Measurements from ENCODE around the gene PNP.

PNP gene

DNA sequence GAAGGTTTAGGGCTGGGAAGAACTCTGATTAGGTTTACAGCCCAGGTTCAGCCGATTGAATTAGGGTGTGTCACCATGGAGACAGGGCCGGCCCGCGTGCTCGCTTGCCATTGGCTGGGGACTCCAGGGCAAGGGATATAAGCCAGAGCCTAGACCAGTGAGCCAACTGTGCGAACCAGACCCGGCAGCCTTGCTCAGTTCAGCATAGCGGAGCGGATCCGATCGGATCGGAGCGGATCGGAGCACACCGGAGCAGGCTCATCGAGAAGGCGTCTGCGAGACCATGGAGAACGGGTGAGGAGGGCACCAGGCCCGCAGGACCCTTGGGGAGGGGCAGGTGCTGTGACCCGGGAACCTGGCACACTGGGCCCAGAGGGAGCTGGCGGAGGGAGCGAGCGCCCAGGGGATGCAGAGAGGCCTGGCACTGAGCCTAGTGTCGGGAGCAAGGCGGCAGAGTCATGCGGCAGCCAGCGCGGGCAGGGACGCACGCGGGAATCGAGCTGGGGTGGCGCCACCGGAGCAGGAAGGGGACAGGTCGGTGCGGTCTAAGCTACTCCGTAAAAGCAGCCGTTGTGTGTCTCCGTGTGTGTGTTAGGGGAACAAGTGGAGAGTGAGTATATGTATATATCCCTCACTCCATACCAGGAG, at the start of gene PNP:
TSS of gene PNP (plus strand) at position 165 of the 648 bp plus-strand sequence. CDS start at position 284, 119 bp downstream.
- no peaks in the 10 kb centered on the region for H3K36me3 ChIP-seq (replicated peaks; ENCODE audit: insufficient read depth, low read length)
- H4K20me1 ChIP-seq (ENCODE audit: insufficient read depth, low read length) = no peaks in the 10 kb centered on the region
- H3K4me2 ChIP-seq (ENCODE audit: low read depth, low read length) = peak within 1 kb of the TSS; percentile 85
- peak within 1 kb of the TSS; percentile 83 for H3K9ac ChIP-seq (ENCODE audit: low read length)
- peaks cover 36% of the 10 kb centered on the region for H3K79me2 ChIP-seq (ENCODE audit: low read length)
- H3K4me1 ChIP-seq (ENCODE audit: low read length) = peaks cover 4% of the 10 kb centered on the region; the same call in 1 of the 2 replicates
- H3K27me3 ChIP-seq (replicated peaks; ENCODE audit: insufficient read depth, low read length) = no peaks in the 10 kb centered on the region
- no peak for TF ChIP-seq EZH2phosphoT487 (IDR thresholded peaks at IDR 0.05; ENCODE audit: low read length)
- TF ChIP-seq, protein P1, sequence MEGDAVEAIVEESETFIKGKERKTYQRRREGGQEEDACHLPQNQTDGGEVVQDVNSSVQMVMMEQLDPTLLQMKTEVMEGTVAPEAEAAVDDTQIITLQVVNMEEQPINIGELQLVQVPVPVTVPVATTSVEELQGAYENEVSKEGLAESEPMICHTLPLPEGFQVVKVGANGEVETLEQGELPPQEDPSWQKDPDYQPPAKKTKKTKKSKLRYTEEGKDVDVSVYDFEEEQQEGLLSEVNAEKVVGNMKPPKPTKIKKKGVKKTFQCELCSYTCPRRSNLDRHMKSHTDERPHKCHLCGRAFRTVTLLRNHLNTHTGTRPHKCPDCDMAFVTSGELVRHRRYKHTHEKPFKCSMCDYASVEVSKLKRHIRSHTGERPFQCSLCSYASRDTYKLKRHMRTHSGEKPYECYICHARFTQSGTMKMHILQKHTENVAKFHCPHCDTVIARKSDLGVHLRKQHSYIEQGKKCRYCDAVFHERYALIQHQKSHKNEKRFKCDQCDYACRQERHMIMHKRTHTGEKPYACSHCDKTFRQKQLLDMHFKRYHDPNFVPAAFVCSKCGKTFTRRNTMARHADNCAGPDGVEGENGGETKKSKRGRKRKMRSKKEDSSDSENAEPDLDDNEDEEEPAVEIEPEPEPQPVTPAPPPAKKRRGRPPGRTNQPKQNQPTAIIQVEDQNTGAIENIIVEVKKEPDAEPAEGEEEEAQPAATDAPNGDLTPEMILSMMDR (IDR thresholded peaks at IDR 0.05; ENCODE audit: low read length) = no peak
- TF ChIP-seq EZH2 (optimal IDR thresholded peaks at IDR 0.05; ENCODE audit: low read depth, low read length) = no peak
- no peaks in the 10 kb centered on the region for H3K9me3 ChIP-seq (replicated peaks; ENCODE audit: insufficient read depth, low read length)
- no peaks in the 10 kb centered on the region for H3F3A ChIP-seq (ENCODE audit: insufficient read depth, low read length)
- H3K9me2 ChIP-seq (replicated peaks; ENCODE audit: insufficient read depth, low read length) = no peaks in the 10 kb centered on the region
- peak within 1 kb of the TSS; percentile 85 for H3K4me3 ChIP-seq (ENCODE audit: low read length)
- H3K27ac ChIP-seq (ENCODE audit: low read length) = peak within 1 kb of the TSS; percentile 74
- H2AFZ ChIP-seq (ENCODE audit: low read length) = peak within 1 kb of the TSS; percentile 65; the same call in 1 of the 2 replicates
- peak; percentile 82 for DNase-seq

DNA sequence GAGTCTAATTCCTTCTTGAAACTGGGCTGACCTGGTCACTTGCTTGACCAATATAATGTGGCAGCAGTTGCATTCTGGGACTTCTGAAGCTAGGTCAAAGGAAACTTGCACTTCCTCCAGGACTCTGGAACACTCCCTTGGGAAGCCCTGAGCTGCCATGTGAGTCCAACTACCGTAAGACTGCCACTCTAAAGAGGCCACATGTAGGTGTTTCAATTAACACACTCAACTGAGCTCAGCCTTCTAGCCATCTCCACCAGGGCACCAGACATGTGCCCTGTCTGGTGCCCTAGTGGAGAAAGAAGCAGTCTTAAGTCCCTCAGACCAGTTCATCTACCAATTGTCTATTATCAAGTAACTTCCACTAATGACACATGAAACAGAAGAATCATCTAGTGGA, 49.8 kb upstream of the PNP start:
- no peaks in the 10 kb centered on the region for H3K27me3 ChIP-seq (replicated peaks; ENCODE audit: insufficient read depth, low read length)
- no peak overlapping the region for H3K27ac ChIP-seq (ENCODE audit: low read length)
- no peaks in the 10 kb centered on the region for H3K36me3 ChIP-seq (replicated peaks; ENCODE audit: insufficient read depth, low read length)
- no peak for TF ChIP-seq EZH2 (optimal IDR thresholded peaks at IDR 0.05; ENCODE audit: low read depth, low read length)
- TF ChIP-seq EZH2phosphoT487 (IDR thresholded peaks at IDR 0.05; ENCODE audit: low read length) = no peak
- TF ChIP-seq, protein P1 (IDR thresholded peaks at IDR 0.05; ENCODE audit: low read length) = no peak
- H2AFZ ChIP-seq (ENCODE audit: low read length) = no peak overlapping the region
- H3K9me3 ChIP-seq (replicated peaks; ENCODE audit: insufficient read depth, low read length) = no peaks in the 10 kb centered on the region
- no peaks in the 10 kb centered on the region; the same call in 1 of the 2 replicates for H3K4me1 ChIP-seq (ENCODE audit: low read length)
- no peaks in the 10 kb centered on the region for H3F3A ChIP-seq (ENCODE audit: insufficient read depth, low read length)
- H3K79me2 ChIP-seq (ENCODE audit: low read length) = no peaks in the 10 kb centered on the region
- no peaks in the 10 kb centered on the region for H3K9me2 ChIP-seq (replicated peaks; ENCODE audit: insufficient read depth, low read length)
- H3K4me3 ChIP-seq (ENCODE audit: low read length) = no peak overlapping the region
- no peak overlapping the region for H3K4me2 ChIP-seq (ENCODE audit: low read depth, low read length)
- DNase-seq = no peak
- no peaks in the 10 kb centered on the region for H4K20me1 ChIP-seq (ENCODE audit: insufficient read depth, low read length)
- H3K9ac ChIP-seq (ENCODE audit: low read length) = no peak overlapping the region

DNA sequence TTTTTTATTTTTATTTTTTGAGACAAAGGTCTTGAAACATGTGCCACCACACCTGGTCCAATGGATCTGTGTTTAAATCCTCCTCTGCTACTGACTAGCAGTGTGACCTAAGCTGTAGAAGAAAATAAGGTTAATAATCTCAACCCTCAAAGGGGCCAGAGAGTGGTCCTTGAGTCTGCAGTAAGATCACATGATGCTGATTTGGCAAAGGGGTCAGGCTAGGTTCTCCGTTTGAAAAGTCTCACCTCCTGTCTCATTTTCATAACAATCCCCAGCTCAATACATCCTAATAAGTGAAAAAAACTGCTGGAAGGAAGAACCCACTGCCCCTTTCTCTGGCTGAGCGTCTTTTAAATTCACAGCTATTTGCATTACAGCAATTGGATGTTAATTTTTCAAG, 47.9 kb upstream of the PNP start:
- Histone ChIP-seq H3K79me2 (ENCODE audit: low read length) (no peaks in the 10 kb centered on the region), H3K9ac (ENCODE audit: low read length) (no peak overlapping the region), H3K36me3 (replicated peaks; ENCODE audit: insufficient read depth, low read length) (no peaks in the 10 kb centered on the region), H3K4me3 (ENCODE audit: low read length) (no peak overlapping the region), H3K27ac (ENCODE audit: low read length) (no peak overlapping the region), H3K4me2 (ENCODE audit: low read depth, low read length) (no peak overlapping the region), H3K4me1 (ENCODE audit: low read length) (no peaks in the 10 kb centered on the region; the same call in 1 of the 2 replicates), H3K9me3 (replicated peaks; ENCODE audit: insufficient read depth, low read length) (no peaks in the 10 kb centered on the region), H3K27me3 (replicated peaks; ENCODE audit: insufficient read depth, low read length) (no peaks in the 10 kb centered on the region), H2AFZ (ENCODE audit: low read length) (no peak overlapping the region), H4K20me1 (ENCODE audit: insufficient read depth, low read length) (no peaks in the 10 kb centered on the region), H3K9me2 (replicated peaks; ENCODE audit: insufficient read depth, low read length) (no peaks in the 10 kb centered on the region), H3F3A (ENCODE audit: insufficient read depth, low read length) (no peaks in the 10 kb centered on the region)
- no peak for DNase-seq
- TF ChIP-seq EZH2phosphoT487 (IDR thresholded peaks at IDR 0.05; ENCODE audit: low read length) (no peak), EZH2 (optimal IDR thresholded peaks at IDR 0.05; ENCODE audit: low read depth, low read length) (no peak)
- TF ChIP-seq, protein P1 (IDR thresholded peaks at IDR 0.05; ENCODE audit: low read length) = no peak

All from MM.1S (cell line).